ENCODE measurements around the gene MED12L. TPM values are rescaled to one million over a fixed set of nuclear protein-coding genes. Genes with fewer than 3 reads are reported as not detected.
"Not testable (repeated sequence)": the region's sequence is repeated elsewhere in the genome, so short reads cannot be mapped to it uniquely, and the experiment has no call there.

The MED12L gene
- total RNA-seq, 2 experiments from 2014 or later: 12.6 to 32.7 TPM

- BruUV-seq (replicated peaks): no TSS peak
- Histone ChIP-seq H3K9me2 (ENCODE audit: insufficient read depth, low read length) (no peaks in the 10 kb centered on the region), H3K36me3 (ENCODE audit: insufficient read depth, low read length) (peaks cover 4% of the 10 kb centered on the region; the same call in 1 of the 2 replicates), H4K20me1 (ENCODE audit: insufficient read depth, low read length) (no peaks in the 10 kb centered on the region), H3K27ac (ENCODE audit: low read depth, low read length, poor library complexity, severe bottlenecking) (no peak overlapping the region), H3K4me3 (ENCODE audit: low read depth, low read length, poor library complexity, severe bottlenecking) (no peak overlapping the region), H3K79me2 (ENCODE audit: insufficient read depth, low read depth, low read length) (no peaks in the 10 kb centered on the region), H3K9me3 (ENCODE audit: low read length) (no peaks in the 10 kb centered on the region), H2AFZ (ENCODE audit: low read length) (no peak overlapping the region), H3K4me2 (ENCODE audit: low read length) (0 out of 2 replicates have a peak overlapping the region, but pooled peaks have one; percentile 25), H3K4me1 (ENCODE audit: insufficient read depth, low read length, poor library complexity, severe bottlenecking) (peaks cover 25% of the 10 kb centered on the region)
- POLR2A ChIA-PET: interaction anchor here (0.7 kb wide), 1 partner anchor 132 kb away, joined by 3 read pairs; no protein-coding TSS in a partner anchor
- CTCF ChIA-PET (ENCODE audit: unreplicated experiment): no interaction called here
- DNase-seq (ENCODE audit: low spot score): no peak
- intact Hi-C loops (cut with micrococcal nuclease; ENCODE audit: unreplicated experiment): loop anchor here (5.0 kb wide), 1 partner anchor 668 kb away; no protein-coding TSS in a partner anchor
- TF ChIP-seq EZH2phosphoT487 (IDR thresholded peaks at IDR 0.05; ENCODE audit: borderline replicate concordance, low read depth, low read length): no peak
- TF ChIP-seq, protein P1, sequence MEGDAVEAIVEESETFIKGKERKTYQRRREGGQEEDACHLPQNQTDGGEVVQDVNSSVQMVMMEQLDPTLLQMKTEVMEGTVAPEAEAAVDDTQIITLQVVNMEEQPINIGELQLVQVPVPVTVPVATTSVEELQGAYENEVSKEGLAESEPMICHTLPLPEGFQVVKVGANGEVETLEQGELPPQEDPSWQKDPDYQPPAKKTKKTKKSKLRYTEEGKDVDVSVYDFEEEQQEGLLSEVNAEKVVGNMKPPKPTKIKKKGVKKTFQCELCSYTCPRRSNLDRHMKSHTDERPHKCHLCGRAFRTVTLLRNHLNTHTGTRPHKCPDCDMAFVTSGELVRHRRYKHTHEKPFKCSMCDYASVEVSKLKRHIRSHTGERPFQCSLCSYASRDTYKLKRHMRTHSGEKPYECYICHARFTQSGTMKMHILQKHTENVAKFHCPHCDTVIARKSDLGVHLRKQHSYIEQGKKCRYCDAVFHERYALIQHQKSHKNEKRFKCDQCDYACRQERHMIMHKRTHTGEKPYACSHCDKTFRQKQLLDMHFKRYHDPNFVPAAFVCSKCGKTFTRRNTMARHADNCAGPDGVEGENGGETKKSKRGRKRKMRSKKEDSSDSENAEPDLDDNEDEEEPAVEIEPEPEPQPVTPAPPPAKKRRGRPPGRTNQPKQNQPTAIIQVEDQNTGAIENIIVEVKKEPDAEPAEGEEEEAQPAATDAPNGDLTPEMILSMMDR (conservative IDR thresholded peaks at IDR 0.05; ENCODE audit: low read length): no peak
Observed at GRCh38 chr3:151169262-151169947, 83.9 kb downstream of the MED12L start.

GRCh38 chr3:151169948-151170679, 84.7 kb downstream of the MED12L start:
- BruUV-seq (replicated peaks); H2AFZ ChIP-seq (ENCODE audit: low read length); H3K36me3 ChIP-seq (ENCODE audit: insufficient read depth, low read length); H3K9me2 ChIP-seq (ENCODE audit: insufficient read depth, low read length); H3K9me3 ChIP-seq (ENCODE audit: low read length); H3K4me3 ChIP-seq (ENCODE audit: low read depth, low read length, poor library complexity, severe bottlenecking); DNase-seq (ENCODE audit: low spot score); H3K27ac ChIP-seq (ENCODE audit: low read depth, low read length, poor library complexity, severe bottlenecking); CTCF ChIA-PET (ENCODE audit: unreplicated experiment); H3K79me2 ChIP-seq (ENCODE audit: insufficient read depth, low read depth, low read length); H4K20me1 ChIP-seq (ENCODE audit: insufficient read depth, low read length): not testable (repeated sequence)
- Histone ChIP-seq H3K4me1 (ENCODE audit: insufficient read depth, low read length, poor library complexity, severe bottlenecking) (peaks cover 25% of the 10 kb centered on the region), H3K4me2 (ENCODE audit: low read length) (peak overlapping the region; percentile 44; the same call in 1 of the 2 replicates)
- POLR2A ChIA-PET: interaction anchor here (0.7 kb wide), 1 partner anchor 38 kb away, joined by 3 read pairs; no protein-coding TSS in a partner anchor
- intact Hi-C loops (cut with micrococcal nuclease; ENCODE audit: unreplicated experiment): loop anchor here (2.0 to 5.0 kb wide), 2 partner anchors 57 to 667 kb away; no protein-coding TSS in a partner anchor

- no peaks in the 10 kb centered on the region for H4K20me1 ChIP-seq (ENCODE audit: insufficient read depth, low read length)
- TF ChIP-seq, protein P1 (conservative IDR thresholded peaks at IDR 0.05; ENCODE audit: low read length): no peak
- no peak for TF ChIP-seq EZH2phosphoT487 (IDR thresholded peaks at IDR 0.05; ENCODE audit: borderline replicate concordance, low read depth, low read length)
- H3K4me2 ChIP-seq (ENCODE audit: low read length): peak overlapping the region; percentile 44
- H3K4me1 ChIP-seq (ENCODE audit: insufficient read depth, low read length, poor library complexity, severe bottlenecking): peaks cover 25% of the 10 kb centered on the region
- no peaks in the 10 kb centered on the region for H3K9me2 ChIP-seq (ENCODE audit: insufficient read depth, low read length)
- H3K36me3 ChIP-seq (ENCODE audit: insufficient read depth, low read length): 0 out of 2 replicates have a peak, but pooled peaks cover under 1% of the 10 kb centered on the region
- no peak overlapping the region for H3K4me3 ChIP-seq (ENCODE audit: low read depth, low read length, poor library complexity, severe bottlenecking)
- POLR2A ChIA-PET: interaction anchor here (0.5 to 1.0 kb wide), 3 partner anchors 106 to 573 kb away, joined by 3 to 6 read pairs (median 4); no protein-coding TSS in a partner anchor
- DNase-seq (ENCODE audit: low spot score): peak; percentile 38
- no peak overlapping the region for H2AFZ ChIP-seq (ENCODE audit: low read length)
- no peaks in the 10 kb centered on the region for H3K79me2 ChIP-seq (ENCODE audit: insufficient read depth, low read depth, low read length)
- H3K27ac ChIP-seq (ENCODE audit: low read depth, low read length, poor library complexity, severe bottlenecking): no peak overlapping the region
- no peaks in the 10 kb centered on the region for H3K9me3 ChIP-seq (ENCODE audit: low read length)
- CTCF ChIA-PET (ENCODE audit: unreplicated experiment): no interaction called here
- intact Hi-C loops (cut with micrococcal nuclease; ENCODE audit: unreplicated experiment): loop anchor here (2.0 kb wide), 1 partner anchor 56 kb away; no protein-coding TSS in a partner anchor
- no TSS peak for BruUV-seq (replicated peaks)
Observed at GRCh38 chr3:151171145-151171757, 85.8 kb downstream of the MED12L start.

Measured in OCI-LY7 (cell line).